Measurements from ENCODE around the gene PCYT1B.

Gene PCYT1B

GRCh38 chrX:24561121-24561520 is 86.0 kb downstream of the PCYT1B start:
- H3K79me2 ChIP-seq (ENCODE audit: low read length): no peaks in the 10 kb centered on the region
- no peaks in the 10 kb centered on the region for H3K27me3 ChIP-seq (ENCODE audit: low read depth, low read length)
- H3K4me1 ChIP-seq (ENCODE audit: low read length): no peaks in the 10 kb centered on the region
- no peaks in the 10 kb centered on the region for H3K36me3 ChIP-seq (replicated peaks; ENCODE audit: low read depth, low read length)
- H2AFZ ChIP-seq (ENCODE audit: low read depth, low read length): no peak overlapping the region
- no peaks in the 10 kb centered on the region for H3K9me3 ChIP-seq (ENCODE audit: insufficient read depth, low read length)
- H3K27ac ChIP-seq (ENCODE audit: low read length): no peak overlapping the region
- no peak overlapping the region for H3K9ac ChIP-seq (ENCODE audit: low read length)
- no peak overlapping the region for H3K4me2 ChIP-seq (ENCODE audit: low read length)
- H4K20me1 ChIP-seq (ENCODE audit: insufficient read depth, low read length): no peaks in the 10 kb centered on the region
- TF ChIP-seq CTCF (IDR thresholded peaks at IDR 0.05; ENCODE audit: low read depth, low read length) (peak; percentile 53), EZH2phosphoT487 (IDR thresholded peaks at IDR 0.05; ENCODE audit: low read depth) (no peak)
- H3K4me3 ChIP-seq (ENCODE audit: low read length): no peak overlapping the region

- Histone ChIP-seq H3K27me3 (ENCODE audit: low read depth, low read length) (no peaks in the 10 kb centered on the region), H3K9ac (ENCODE audit: low read length) (no peak overlapping the region), H3K9me3 (ENCODE audit: insufficient read depth, low read length) (no peaks in the 10 kb centered on the region), H3K79me2 (ENCODE audit: low read length) (no peaks in the 10 kb centered on the region), H2AFZ (ENCODE audit: low read depth, low read length) (no peak overlapping the region), H3K27ac (ENCODE audit: low read length) (no peak overlapping the region), H4K20me1 (ENCODE audit: insufficient read depth, low read length) (no peaks in the 10 kb centered on the region), H3K4me3 (ENCODE audit: low read length) (no peak overlapping the region), H3K4me2 (ENCODE audit: low read length) (no peak overlapping the region), H3K4me1 (ENCODE audit: low read length) (no peaks in the 10 kb centered on the region), H3K36me3 (replicated peaks; ENCODE audit: low read depth, low read length) (no peaks in the 10 kb centered on the region)
- TF ChIP-seq EZH2phosphoT487 (IDR thresholded peaks at IDR 0.05; ENCODE audit: low read depth): no peak
- TF ChIP-seq CTCF (IDR thresholded peaks at IDR 0.05; ENCODE audit: low read depth, low read length): no peak
These were observed 94.1 kb downstream of the PCYT1B start for GRCh38 chrX:24553011-24553410.

- Histone ChIP-seq H3K36me3 (replicated peaks; ENCODE audit: low read depth, low read length) (no peaks in the 10 kb centered on the region), H3K4me1 (ENCODE audit: low read length) (no peaks in the 10 kb centered on the region), H3K79me2 (ENCODE audit: low read length) (no peaks in the 10 kb centered on the region), H3K9ac (ENCODE audit: low read length) (no peak overlapping the region), H3K9me3 (ENCODE audit: insufficient read depth, low read length) (no peaks in the 10 kb centered on the region), H3K4me3 (ENCODE audit: low read length) (no peak overlapping the region), H2AFZ (ENCODE audit: low read depth, low read length) (no peak overlapping the region), H4K20me1 (ENCODE audit: insufficient read depth, low read length) (no peaks in the 10 kb centered on the region), H3K27ac (ENCODE audit: low read length) (no peak overlapping the region), H3K4me2 (ENCODE audit: low read length) (no peak overlapping the region), H3K27me3 (ENCODE audit: low read depth, low read length) (no peaks in the 10 kb centered on the region)
- TF ChIP-seq CTCF (IDR thresholded peaks at IDR 0.05; ENCODE audit: low read depth, low read length) (no peak), EZH2phosphoT487 (IDR thresholded peaks at IDR 0.05; ENCODE audit: low read depth) (no peak)
These were observed 97.0 kb downstream of the PCYT1B start for GRCh38 chrX:24550166-24550565.

GRCh38 chrX:24547961-24548360 is 99.2 kb downstream of the PCYT1B start:
- TF ChIP-seq CTCF (IDR thresholded peaks at IDR 0.05; ENCODE audit: low read depth, low read length): no peak
- TF ChIP-seq EZH2phosphoT487 (IDR thresholded peaks at IDR 0.05; ENCODE audit: low read depth): no peak
- no peaks in the 10 kb centered on the region for H4K20me1 ChIP-seq (ENCODE audit: insufficient read depth, low read length)
- no peak overlapping the region for H3K9ac ChIP-seq (ENCODE audit: low read length)
- H3K9me3 ChIP-seq (ENCODE audit: insufficient read depth, low read length): no peaks in the 10 kb centered on the region
- no peaks in the 10 kb centered on the region for H3K27me3 ChIP-seq (ENCODE audit: low read depth, low read length)
- no peak overlapping the region for H3K4me2 ChIP-seq (ENCODE audit: low read length)
- no peaks in the 10 kb centered on the region for H3K36me3 ChIP-seq (replicated peaks; ENCODE audit: low read depth, low read length)
- H2AFZ ChIP-seq (ENCODE audit: low read depth, low read length): no peak overlapping the region
- H3K79me2 ChIP-seq (ENCODE audit: low read length): no peaks in the 10 kb centered on the region
- no peak overlapping the region for H3K27ac ChIP-seq (ENCODE audit: low read length)
- no peak overlapping the region for H3K4me3 ChIP-seq (ENCODE audit: low read length)
- H3K4me1 ChIP-seq (ENCODE audit: low read length): no peaks in the 10 kb centered on the region
